HepG2 (cell line): ENCODE data around the gene DEFB129. TPM values are rescaled to one million over a fixed set of nuclear protein-coding genes. Genes with fewer than 3 reads are reported as not detected.

Experiments
- CENPT ChIP-seq: sonication (generic); formaldehyde crosslinking; IDR thresholded peaks from 2 replicates; pipeline ENCODE4 v1.8.0; 2022; ENCODE audit warnings: low read depth, mild to moderate bottlenecking, moderate library complexity, missing genetic modification reagents
- HNF4A ChIP-seq: sonication (generic); formaldehyde crosslinking; IDR thresholded peaks from 2 replicates; pipeline ENCODE4 v1.4.0; 2020; ENCODE audit warnings: missing genetic modification reagents
- MYNN ChIP-seq: sonication (generic); formaldehyde crosslinking; IDR thresholded peaks from 2 replicates; pipeline ENCODE4 v1.4.0; 2020; ENCODE audit warnings: mild to moderate bottlenecking, low read depth, missing genetic modification reagents
- PAF1 ChIP-seq: IDR thresholded peaks from 2 replicates; pipeline ENCODE4 v1.6.1; 2016; ENCODE audit warnings: missing genetic modification reagents, missing compliant biosample characterization
- REL ChIP-seq: sonication (generic); formaldehyde crosslinking; conservative IDR thresholded peaks from 2 replicates; pipeline ENCODE4 v1.8.0; 2022; ENCODE audit warnings: mild to moderate bottlenecking, missing genetic modification reagents, moderate library complexity
- RFXANK ChIP-seq: IDR thresholded peaks from 2 replicates; pipeline ENCODE4 v1.6.1; 2016
- SIX1 ChIP-seq: sonication (generic); formaldehyde crosslinking; IDR thresholded peaks from 2 replicates; pipeline ENCODE4 v1.4.0; 2020; ENCODE audit warnings: missing genetic modification reagents, borderline replicate concordance
- SRY ChIP-seq: sonication (generic); formaldehyde crosslinking; IDR thresholded peaks from 2 replicates; pipeline ENCODE4 v1.8.0; 2022; ENCODE audit warnings: mild to moderate bottlenecking, missing genetic modification reagents
- TBX3 ChIP-seq: fragments of 450-650 bp; IDR thresholded peaks from 2 replicates; pipeline ENCODE4 v1.6.1; 2017; ENCODE audit warnings: antibody characterized with exemption, mild to moderate bottlenecking, inconsistent platforms, borderline replicate concordance
- ZFY ChIP-seq: sonication (generic); formaldehyde crosslinking; IDR thresholded peaks from 2 replicates; pipeline ENCODE4 v1.4.0; 2020; ENCODE audit warnings: missing genetic modification reagents
- ZFYVE20 ChIP-seq: sonication (generic); formaldehyde crosslinking; IDR thresholded peaks from 2 replicates; pipeline ENCODE4 v1.8.0; 2023; ENCODE audit warnings: low read depth, mild to moderate bottlenecking, moderate library complexity, missing genetic modification reagents, borderline replicate concordance
- ZNF10 ChIP-seq: sonication (generic); formaldehyde crosslinking; IDR thresholded peaks from 2 replicates; pipeline ENCODE4 v1.4.0; 2020; ENCODE audit warnings: mild to moderate bottlenecking, low read depth, missing genetic modification reagents, borderline replicate concordance
- ZNF251 ChIP-seq: sonication (generic); formaldehyde crosslinking; IDR thresholded peaks from 2 replicates; pipeline ENCODE4 v1.9.0; 2021; ENCODE audit warnings: mild to moderate bottlenecking, missing genetic modification reagents
- ZNF326 ChIP-seq: sonication (generic); formaldehyde crosslinking; IDR thresholded peaks from 2 replicates; pipeline ENCODE4 v1.4.0; 2020; ENCODE audit warnings: missing genetic modification reagents, borderline replicate concordance
- ZNF335 ChIP-seq: sonication (generic); formaldehyde crosslinking; IDR thresholded peaks from 2 replicates; pipeline ENCODE4 v1.4.0; 2020; ENCODE audit warnings: missing genetic modification reagents
- ZNF430 ChIP-seq: sonication (generic); formaldehyde crosslinking; IDR thresholded peaks from 2 replicates; pipeline ENCODE4 v1.9.0; 2021; ENCODE audit warnings: mild to moderate bottlenecking, missing genetic modification reagents
- ZNF441 ChIP-seq: sonication (generic); formaldehyde crosslinking; IDR thresholded peaks from 2 replicates; pipeline ENCODE4 v1.7.0; 2021; ENCODE audit warnings: missing genetic modification reagents, borderline replicate concordance
- ZNF510 ChIP-seq: sonication (generic); formaldehyde crosslinking; IDR thresholded peaks from 2 replicates; pipeline ENCODE4 v1.4.0; 2020; ENCODE audit warnings: low read depth, mild to moderate bottlenecking, missing genetic modification reagents
- polyA plus RNA-seq, 8 experiments: library from polyadenylated mRNA; depleted of rRNA in 3 of 8; stranded (reverse) in 7 of 8; unstranded in 1 of 8; fragments of >200 nt; fragmentation: Illumina TruSeq in 4 of 8; extraction: Trizol in 4 of 8; gene quantifications; 2 replicates each; pipeline versions ENCODE4 v1.2.1 to v1.2.3, GENCODE V29; 2011 to 2016; ENCODE audit warnings: low read depth in 4 of 8, missing spikeins in 1 of 8, mixed read lengths in 1 of 8; ENCODE audit not compliant: insufficient read depth in 1 of 8
- total RNA-seq, 5 experiments: library from RNA; depleted of rRNA; stranded (reverse); fragments of >200 nt; fragmentation: Illumina TruSeq; extraction: Trizol; gene quantifications; 2 replicates each; pipeline ENCODE4 v1.2.3, GENCODE V29; 2016; ENCODE audit warnings: low read depth in 1 of 5
- TF ChIP-seq, protein P1 (sequence below): sonication (generic); formaldehyde crosslinking; IDR thresholded peaks from 2 replicates; pipeline ENCODE4 v1.5.1; 2020; ENCODE audit warnings: missing genetic modification reagents, mild to moderate bottlenecking, borderline replicate concordance
- TF ChIP-seq, protein P2 (sequence below): fragments of 450-650 bp; IDR thresholded peaks from 2 replicates; pipeline ENCODE4 v1.6.1; 2017
- TF ChIP-seq, protein P3 (sequence below): sonication (generic); formaldehyde crosslinking; IDR thresholded peaks from 2 replicates; pipeline ENCODE4 v1.5.0; 2020; ENCODE audit warnings: missing genetic modification reagents

The DEFB129 gene
- total and polyA plus RNA-seq, 2 of the 13 experiments (the other 11 are each of a cell fraction or from before 2014, with no cell fraction given): not detected

- TF ChIP-seq, protein P1, sequence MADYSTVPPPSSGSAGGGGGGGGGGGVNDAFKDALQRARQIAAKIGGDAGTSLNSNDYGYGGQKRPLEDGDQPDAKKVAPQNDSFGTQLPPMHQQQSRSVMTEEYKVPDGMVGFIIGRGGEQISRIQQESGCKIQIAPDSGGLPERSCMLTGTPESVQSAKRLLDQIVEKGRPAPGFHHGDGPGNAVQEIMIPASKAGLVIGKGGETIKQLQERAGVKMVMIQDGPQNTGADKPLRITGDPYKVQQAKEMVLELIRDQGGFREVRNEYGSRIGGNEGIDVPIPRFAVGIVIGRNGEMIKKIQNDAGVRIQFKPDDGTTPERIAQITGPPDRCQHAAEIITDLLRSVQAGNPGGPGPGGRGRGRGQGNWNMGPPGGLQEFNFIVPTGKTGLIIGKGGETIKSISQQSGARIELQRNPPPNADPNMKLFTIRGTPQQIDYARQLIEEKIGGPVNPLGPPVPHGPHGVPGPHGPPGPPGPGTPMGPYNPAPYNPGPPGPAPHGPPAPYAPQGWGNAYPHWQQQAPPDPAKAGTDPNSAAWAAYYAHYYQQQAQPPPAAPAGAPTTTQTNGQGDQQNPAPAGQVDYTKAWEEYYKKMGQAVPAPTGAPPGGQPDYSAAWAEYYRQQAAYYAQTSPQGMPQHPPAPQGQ (CRISPR knock-in tag): peak; percentile 42; the same call in 1 of the 2 replicates
- TF ChIP-seq MYNN (CRISPR knock-in tag): no peak; the same call in 1 of the 2 replicates
- peak; percentile 71; the same call in 1 of the 2 replicates for TF ChIP-seq TBX3
- 0 out of 2 replicates have a peak, but pooled peaks have one; percentile 72 for TF ChIP-seq ZFYVE20
- TF ChIP-seq REL (CRISPR knock-in tag): peak; percentile 96
- TF ChIP-seq SRY (CRISPR knock-in tag): peak; percentile 97
- 0 out of 2 replicates have a peak, but pooled peaks have one; percentile 46 for TF ChIP-seq ZNF335 (CRISPR knock-in tag)
- TF ChIP-seq ZNF251 (CRISPR knock-in tag): 0 out of 2 replicates have a peak, but pooled peaks have one; percentile 91
- peak; percentile 99 for TF ChIP-seq ZNF441 (CRISPR knock-in tag)
- no peak for TF ChIP-seq ZNF10 (CRISPR knock-in tag)
- TF ChIP-seq, protein P2, sequence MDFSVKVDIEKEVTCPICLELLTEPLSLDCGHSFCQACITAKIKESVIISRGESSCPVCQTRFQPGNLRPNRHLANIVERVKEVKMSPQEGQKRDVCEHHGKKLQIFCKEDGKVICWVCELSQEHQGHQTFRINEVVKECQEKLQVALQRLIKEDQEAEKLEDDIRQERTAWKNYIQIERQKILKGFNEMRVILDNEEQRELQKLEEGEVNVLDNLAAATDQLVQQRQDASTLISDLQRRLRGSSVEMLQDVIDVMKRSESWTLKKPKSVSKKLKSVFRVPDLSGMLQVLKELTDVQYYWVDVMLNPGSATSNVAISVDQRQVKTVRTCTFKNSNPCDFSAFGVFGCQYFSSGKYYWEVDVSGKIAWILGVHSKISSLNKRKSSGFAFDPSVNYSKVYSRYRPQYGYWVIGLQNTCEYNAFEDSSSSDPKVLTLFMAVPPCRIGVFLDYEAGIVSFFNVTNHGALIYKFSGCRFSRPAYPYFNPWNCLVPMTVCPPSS: no peak
- 0 out of 2 replicates have a peak, but pooled peaks have one; percentile 48 for TF ChIP-seq ZNF326 (CRISPR knock-in tag)
- TF ChIP-seq HNF4A (CRISPR knock-in tag): peak; percentile 65
- TF ChIP-seq ZFY (CRISPR knock-in tag): peak; percentile 89
- TF ChIP-seq PAF1 (CRISPR knock-in tag): no peak
- peak; percentile 84; the same call in 1 of the 2 replicates for TF ChIP-seq ZNF510 (CRISPR knock-in tag)
- no peak; the same call in 1 of the 2 replicates for TF ChIP-seq SIX1 (CRISPR knock-in tag)
- TF ChIP-seq, protein P3, sequence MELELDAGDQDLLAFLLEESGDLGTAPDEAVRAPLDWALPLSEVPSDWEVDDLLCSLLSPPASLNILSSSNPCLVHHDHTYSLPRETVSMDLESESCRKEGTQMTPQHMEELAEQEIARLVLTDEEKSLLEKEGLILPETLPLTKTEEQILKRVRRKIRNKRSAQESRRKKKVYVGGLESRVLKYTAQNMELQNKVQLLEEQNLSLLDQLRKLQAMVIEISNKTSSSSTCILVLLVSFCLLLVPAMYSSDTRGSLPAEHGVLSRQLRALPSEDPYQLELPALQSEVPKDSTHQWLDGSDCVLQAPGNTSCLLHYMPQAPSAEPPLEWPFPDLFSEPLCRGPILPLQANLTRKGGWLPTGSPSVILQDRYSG (CRISPR knock-in tag): peak; percentile 84; the same call in 1 of the 2 replicates
- no peak for TF ChIP-seq CENPT (CRISPR knock-in tag)
- TF ChIP-seq RFXANK (CRISPR knock-in tag): 0 out of 2 replicates have a peak, but pooled peaks have one; percentile 69
- peak; percentile 95 for TF ChIP-seq ZNF430 (CRISPR knock-in tag)
Observed at GRCh38 chr20:266596-267562, 39.8 kb downstream of the DEFB129 start (continued).
